ENCODE data around the gene RBM33.

DNA sequence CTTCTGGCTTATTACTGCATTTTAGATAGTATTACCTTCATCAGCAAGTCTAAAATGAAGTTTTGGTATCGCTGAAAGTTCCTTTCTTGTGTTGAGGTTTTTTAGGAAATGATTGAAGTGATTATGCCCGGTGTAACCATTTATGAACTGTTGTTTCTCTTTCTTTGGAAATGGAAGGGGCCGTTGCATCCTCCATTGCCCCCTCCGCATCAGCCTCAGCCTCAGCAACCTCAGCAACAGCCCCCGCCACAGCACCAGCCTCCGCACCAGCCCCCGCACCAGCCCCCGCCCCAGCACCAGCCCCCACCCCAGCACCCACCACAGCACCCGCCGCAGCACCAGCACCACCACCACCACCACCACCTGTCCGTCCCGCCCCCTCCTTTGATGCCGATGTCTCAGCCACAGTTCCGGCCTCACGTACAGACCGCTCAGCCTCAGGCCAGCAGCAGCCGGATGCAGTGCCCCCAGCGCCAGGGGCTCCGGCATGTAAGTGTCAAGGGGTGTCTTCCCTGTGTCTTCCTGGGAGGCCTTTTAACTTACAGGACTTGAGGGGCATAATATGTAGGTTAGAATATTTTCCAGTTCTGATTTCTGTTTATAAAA lies 95.2 kb downstream of the RBM33 start:
- TF ChIP-seq, protein P1, sequence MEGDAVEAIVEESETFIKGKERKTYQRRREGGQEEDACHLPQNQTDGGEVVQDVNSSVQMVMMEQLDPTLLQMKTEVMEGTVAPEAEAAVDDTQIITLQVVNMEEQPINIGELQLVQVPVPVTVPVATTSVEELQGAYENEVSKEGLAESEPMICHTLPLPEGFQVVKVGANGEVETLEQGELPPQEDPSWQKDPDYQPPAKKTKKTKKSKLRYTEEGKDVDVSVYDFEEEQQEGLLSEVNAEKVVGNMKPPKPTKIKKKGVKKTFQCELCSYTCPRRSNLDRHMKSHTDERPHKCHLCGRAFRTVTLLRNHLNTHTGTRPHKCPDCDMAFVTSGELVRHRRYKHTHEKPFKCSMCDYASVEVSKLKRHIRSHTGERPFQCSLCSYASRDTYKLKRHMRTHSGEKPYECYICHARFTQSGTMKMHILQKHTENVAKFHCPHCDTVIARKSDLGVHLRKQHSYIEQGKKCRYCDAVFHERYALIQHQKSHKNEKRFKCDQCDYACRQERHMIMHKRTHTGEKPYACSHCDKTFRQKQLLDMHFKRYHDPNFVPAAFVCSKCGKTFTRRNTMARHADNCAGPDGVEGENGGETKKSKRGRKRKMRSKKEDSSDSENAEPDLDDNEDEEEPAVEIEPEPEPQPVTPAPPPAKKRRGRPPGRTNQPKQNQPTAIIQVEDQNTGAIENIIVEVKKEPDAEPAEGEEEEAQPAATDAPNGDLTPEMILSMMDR (IDR thresholded peaks at IDR 0.05; ENCODE audit: control extremely low read depth in 1 of 3, insufficient read depth in 1 of 3, low read depth in 1 of 3, low read length in 3 of 3): no peak
- no peak for TF ChIP-seq CHD2 (IDR thresholded peaks at IDR 0.05; ENCODE audit: low read length)
- TF ChIP-seq EZH2 (IDR thresholded peaks at IDR 0.05; ENCODE audit: low read depth, low read length, severe bottlenecking): no peak
- TF ChIP-seq, protein P2, sequence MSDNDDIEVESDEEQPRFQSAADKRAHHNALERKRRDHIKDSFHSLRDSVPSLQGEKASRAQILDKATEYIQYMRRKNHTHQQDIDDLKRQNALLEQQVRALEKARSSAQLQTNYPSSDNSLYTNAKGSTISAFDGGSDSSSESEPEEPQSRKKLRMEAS (IDR thresholded peaks at IDR 0.05): no peak
- no peak for TF ChIP-seq MAFK (IDR thresholded peaks at IDR 0.05; ENCODE audit: low read depth, low read length)
- TF ChIP-seq TBP (IDR thresholded peaks at IDR 0.05; ENCODE audit: low read depth, low read length): no peak
- no peak for TF ChIP-seq ASH2L (IDR thresholded peaks at IDR 0.05; ENCODE audit: low read length)
- no peak for TF ChIP-seq SP2 (IDR thresholded peaks at IDR 0.05; ENCODE audit: low read length)
- TF ChIP-seq KDM1A (IDR thresholded peaks at IDR 0.05; ENCODE audit: borderline replicate concordance, low read length): no peak
- TF ChIP-seq RFX5 (IDR thresholded peaks at IDR 0.05; ENCODE audit: borderline replicate concordance, low read depth, low read length): no peak
- no peak for TF ChIP-seq CBX5 (IDR thresholded peaks at IDR 0.05; ENCODE audit: low read depth, low read length)
- TF ChIP-seq SAP30 (IDR thresholded peaks at IDR 0.05; ENCODE audit: insufficient read depth, insufficient replicate concordance, low read length): no peak
- no peak for TF ChIP-seq TAF1 (IDR thresholded peaks at IDR 0.05; ENCODE audit: low read depth, low read length)
- no peak for TF ChIP-seq CBX8 (IDR thresholded peaks at IDR 0.05; ENCODE audit: borderline replicate concordance, low read depth, low read length)
